ENCODE results near the gene LPCAT1.
"Not testable (repeated sequence)": the region's sequence is repeated elsewhere in the genome, so short reads cannot be mapped to it uniquely, and the experiment has no call there.

LPCAT1 gene

DNA sequence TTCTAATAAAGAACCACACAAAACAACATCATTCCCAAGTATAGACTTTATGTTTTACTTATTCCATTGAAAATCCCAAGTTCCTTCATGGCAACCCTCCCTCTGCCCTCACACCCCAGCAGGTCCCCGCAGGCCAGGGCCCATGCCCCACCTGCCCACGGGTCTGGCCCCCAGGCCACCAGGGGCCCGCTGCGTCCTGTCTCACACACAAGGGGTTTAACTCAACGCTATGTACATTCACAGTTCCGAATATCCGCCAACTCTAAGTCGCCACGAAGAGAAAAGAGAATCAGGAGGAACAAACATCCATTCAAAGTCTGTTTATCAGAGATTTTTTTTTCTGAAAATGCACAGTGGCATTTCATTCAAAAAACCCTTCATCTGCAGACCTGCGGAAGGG is 62.4 kb downstream of the LPCAT1 start:
- no peak for ATAC-seq
- Mint-ChIP-seq H3K27ac (no peak overlapping the region), H3K36me3 (peaks cover 69% of the 10 kb centered on the region), H3K4me3 (no peak overlapping the region), H3K4me1 (peaks cover 12% of the 10 kb centered on the region), H3K9me3 (peaks cover 4% of the 10 kb centered on the region)
- no peak for DNase-seq (ENCODE audit: low spot score in 2 of 2)

DNA sequence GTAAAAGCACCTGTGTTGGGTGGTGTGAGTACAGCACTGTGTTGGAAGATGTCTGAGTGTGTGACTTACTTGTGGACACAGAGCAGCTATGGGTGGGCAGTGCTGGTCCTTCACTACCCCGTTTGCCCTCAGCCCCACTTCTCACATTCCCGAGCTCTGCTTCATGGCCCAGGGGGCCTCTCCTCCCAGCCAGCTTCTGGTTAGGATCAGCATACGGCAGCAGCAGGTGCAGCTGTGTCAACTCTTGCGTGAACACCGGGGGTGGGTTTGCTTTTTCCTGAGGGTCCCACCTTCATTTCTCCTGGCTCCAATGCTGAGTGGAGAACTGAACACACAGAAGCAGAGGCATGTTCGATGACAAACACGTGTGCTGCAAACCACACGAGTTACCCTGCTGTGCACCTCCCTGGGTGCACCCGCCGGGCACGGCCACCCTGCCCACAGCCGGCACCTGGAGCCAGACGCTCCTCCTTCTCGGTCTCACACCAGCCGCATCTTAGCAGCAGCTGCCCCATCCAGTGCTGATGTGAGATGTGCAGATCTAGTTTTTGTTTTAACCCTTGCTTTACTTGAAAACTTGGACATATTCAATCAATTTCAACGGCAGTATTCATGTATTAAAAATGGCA is 63.6 kb downstream of the LPCAT1 start:
- Mint-ChIP-seq H3K36me3 (peaks cover 56% of the 10 kb centered on the region), H3K27ac (peak overlapping the region; percentile 17), H3K4me1 (peaks cover 8% of the 10 kb centered on the region), H3K4me3 (no peak overlapping the region), H3K9me3 (peaks cover 8% of the 10 kb centered on the region)
- no peak for DNase-seq (ENCODE audit: low spot score in 2 of 2)
- ATAC-seq: no peak

DNA sequence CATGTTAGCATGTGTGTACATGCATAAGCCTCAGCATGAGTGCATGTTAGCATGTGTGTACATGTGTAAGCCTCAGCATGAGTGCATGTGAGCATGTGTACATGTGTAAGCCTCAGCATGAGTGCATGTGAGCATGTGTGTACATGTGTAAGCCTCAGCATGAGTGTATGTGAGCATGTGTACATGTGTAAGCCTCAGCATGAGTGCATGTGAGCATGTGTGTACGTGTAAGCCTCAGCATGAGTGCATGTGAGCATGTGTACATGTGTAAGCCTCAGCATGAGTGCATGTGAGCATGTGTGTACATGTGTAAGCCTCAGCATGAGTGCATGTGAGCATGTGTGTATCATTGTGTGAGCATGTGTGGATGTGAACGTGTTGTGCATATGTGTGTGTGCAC is 64.3 kb downstream of the LPCAT1 start:
- H3K4me3 Mint-ChIP-seq; ATAC-seq; H3K27ac Mint-ChIP-seq; DNase-seq (ENCODE audit: low spot score in 2 of 2); H3K9me3 Mint-ChIP-seq; H3K4me1 Mint-ChIP-seq: not testable (repeated sequence)
- H3K36me3 Mint-ChIP-seq: peaks cover 49% of the 10 kb centered on the region

DNA sequence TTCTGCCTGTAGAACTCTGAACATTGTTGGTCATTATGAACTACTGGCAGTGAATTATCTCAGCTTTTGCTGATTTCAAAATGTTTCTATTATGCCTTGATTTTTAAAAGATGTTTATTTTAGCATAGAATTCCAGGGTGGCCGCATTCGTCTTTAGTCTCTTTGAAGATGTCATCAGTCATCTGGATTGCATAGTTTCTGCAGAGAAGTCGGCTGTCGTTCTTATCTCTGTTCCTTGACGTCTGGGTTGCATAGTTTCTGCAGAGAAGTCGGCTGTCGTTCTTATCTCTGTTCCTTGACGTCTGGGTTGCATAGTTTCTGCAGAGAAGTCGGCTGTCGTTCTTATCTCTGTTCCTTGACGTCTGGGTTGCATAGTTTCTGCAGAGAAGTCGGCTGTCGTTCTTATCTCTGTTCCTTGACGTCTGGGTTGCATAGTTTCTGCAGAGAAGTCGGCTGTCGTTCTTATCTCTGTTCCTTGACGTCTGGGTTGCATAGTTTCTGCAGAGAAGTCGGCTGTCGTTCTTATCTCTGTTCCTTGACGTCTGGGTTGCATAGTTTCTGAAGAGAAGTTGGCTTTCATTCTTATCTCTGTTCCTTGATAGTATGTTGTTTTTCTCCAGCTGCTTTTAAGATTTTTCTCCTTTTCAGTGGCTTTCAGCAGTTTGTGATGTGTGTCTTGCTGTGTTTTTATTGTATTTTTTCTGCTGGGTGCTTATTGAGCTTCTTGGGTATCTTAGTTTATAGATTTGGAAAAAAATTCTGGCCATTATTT is 67.5 kb downstream of the LPCAT1 start:
- not testable (repeated sequence) for H3K9me3 Mint-ChIP-seq; ATAC-seq; H3K4me3 Mint-ChIP-seq; DNase-seq (ENCODE audit: low spot score in 2 of 2); H3K4me1 Mint-ChIP-seq; H3K27ac Mint-ChIP-seq
- peaks cover 18% of the 10 kb centered on the region for H3K36me3 Mint-ChIP-seq

DNA sequence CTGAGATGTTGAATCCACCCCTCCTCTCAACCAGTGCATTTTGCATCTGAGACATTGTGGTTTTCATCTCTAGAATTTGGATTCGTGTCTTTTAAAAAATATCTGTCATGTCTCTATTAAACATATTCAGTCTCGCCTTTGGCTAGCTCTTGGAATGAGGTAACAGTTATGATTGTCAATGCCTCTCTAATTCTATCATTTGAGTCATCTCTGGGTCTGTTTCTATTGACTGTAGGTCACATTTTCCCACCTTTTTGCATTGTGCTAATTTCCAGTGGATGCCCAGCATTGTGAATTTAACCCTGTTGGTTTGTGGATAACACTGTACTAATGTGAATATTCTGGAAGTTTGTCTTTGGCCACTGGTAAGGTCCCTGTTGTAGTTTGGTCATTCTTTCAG is 70.1 kb downstream of the LPCAT1 start:
- Mint-ChIP-seq H3K9me3 (peaks cover 8% of the 10 kb centered on the region), H3K4me1 (peaks cover 6% of the 10 kb centered on the region), H3K4me3 (no peak overlapping the region), H3K27ac (no peak overlapping the region), H3K36me3 (peaks cover 8% of the 10 kb centered on the region)
- ATAC-seq (no peak), DNase-seq (ENCODE audit: low spot score in 2 of 2) (no peak)

DNA sequence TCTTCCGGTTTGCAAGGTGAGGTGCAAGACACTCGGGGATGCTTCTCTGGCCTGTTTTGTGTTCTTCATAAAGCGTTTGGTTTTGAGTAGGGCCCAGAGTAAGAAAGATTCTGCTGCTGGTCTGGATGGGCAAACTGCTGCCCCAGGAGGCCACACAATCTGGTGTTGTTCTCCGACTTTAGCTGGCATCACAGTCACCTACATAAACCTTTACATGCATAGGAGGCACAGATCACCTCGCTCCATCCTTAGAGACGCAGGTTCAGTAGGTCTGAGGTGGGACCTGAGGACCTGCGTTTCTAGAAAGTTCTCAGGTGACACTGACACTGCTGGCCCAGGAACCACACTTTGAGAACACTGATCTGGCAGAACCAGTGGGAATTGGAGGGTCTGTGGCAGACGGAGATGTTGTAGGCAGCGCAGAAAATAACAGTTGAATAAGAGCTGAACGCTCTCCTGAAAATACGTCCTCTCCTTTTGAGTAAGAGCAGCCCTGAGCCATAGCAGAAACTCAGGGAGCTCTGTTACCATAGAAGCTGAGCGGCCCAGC is 74.6 kb downstream of the LPCAT1 start:
- Mint-ChIP-seq H3K9me3 (no peaks in the 10 kb centered on the region), H3K36me3 (no peaks in the 10 kb centered on the region), H3K4me3 (no peak overlapping the region), H3K27ac (peak overlapping the region; percentile 23), H3K4me1 (peaks cover 26% of the 10 kb centered on the region)
- no peak for ATAC-seq
- no peak for DNase-seq (ENCODE audit: low spot score in 2 of 2)

DNA sequence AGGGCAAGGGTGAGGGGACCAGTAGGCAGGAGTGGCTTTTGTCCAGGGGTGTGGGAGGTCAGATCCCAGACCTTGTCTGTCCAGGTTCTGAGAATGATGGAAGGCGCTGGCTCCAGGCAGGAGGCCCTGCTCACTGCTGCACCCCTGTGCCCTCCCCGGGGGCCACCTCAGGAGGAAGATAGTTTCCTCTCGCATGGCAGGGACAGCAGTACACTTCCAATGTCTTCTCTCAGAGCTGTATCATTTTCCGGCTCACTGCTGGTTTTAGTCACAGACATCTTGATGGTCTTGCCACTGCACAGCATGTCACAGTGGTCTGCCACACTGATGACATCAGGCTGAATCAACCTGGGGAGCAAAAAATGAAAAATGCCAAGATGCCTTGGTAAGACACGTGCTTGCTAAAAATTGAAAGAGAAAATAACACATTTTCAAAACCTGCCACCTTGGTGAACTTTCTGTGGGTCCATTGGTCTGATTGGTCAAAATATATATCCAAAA is 75.2 kb downstream of the LPCAT1 start:
- ATAC-seq (peak; percentile 96), DNase-seq (ENCODE audit: low spot score in 2 of 2) (peak in 1 of 2 donors; percentile 59)
- Mint-ChIP-seq H3K4me1 (peaks cover 26% of the 10 kb centered on the region), H3K36me3 (no peaks in the 10 kb centered on the region), H3K4me3 (peak overlapping the region; percentile 39), H3K9me3 (no peaks in the 10 kb centered on the region), H3K27ac (peak overlapping the region; percentile 60)

DNA sequence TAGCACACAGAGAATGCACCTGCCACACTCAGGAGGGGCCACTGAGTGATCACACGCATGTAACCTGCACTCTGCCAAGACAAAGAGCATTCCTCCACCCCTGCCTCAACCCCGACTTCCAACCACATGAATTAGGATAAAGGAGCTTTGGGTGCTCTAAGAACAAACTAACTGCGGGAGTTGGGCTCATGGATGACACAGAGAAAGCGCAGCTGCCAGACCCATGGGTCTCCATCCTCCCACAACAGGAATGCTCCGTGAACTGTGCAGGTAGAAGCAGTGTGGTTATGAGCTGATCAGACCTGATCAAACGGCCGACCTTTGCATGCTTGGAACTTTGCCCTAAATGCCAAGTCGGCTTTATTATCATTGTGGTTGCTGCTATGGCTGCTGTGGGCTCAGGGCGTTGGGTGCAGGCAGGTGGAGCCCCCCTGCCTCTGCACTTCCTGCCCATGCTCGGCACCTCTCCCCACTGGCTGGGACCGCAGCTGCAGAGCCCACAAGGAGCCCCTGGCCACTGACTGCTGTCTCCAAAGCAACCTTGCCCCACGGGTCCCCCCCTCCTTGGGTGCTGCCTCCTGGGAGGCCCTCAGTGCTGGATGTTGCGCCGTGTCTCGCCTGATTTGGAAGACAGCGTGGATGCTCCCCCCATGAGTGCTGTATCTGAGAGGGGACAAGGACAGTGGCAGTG is 75.9 kb downstream of the LPCAT1 start:
- no peak for ATAC-seq
- DNase-seq (ENCODE audit: low spot score in 2 of 2): no peak
- H3K27ac Mint-ChIP-seq: no peak overlapping the region
- peaks cover 26% of the 10 kb centered on the region for H3K4me1 Mint-ChIP-seq
- no peaks in the 10 kb centered on the region for H3K36me3 Mint-ChIP-seq
- no peaks in the 10 kb centered on the region for H3K9me3 Mint-ChIP-seq
- peak overlapping the region; percentile 39 for H3K4me3 Mint-ChIP-seq

DNA sequence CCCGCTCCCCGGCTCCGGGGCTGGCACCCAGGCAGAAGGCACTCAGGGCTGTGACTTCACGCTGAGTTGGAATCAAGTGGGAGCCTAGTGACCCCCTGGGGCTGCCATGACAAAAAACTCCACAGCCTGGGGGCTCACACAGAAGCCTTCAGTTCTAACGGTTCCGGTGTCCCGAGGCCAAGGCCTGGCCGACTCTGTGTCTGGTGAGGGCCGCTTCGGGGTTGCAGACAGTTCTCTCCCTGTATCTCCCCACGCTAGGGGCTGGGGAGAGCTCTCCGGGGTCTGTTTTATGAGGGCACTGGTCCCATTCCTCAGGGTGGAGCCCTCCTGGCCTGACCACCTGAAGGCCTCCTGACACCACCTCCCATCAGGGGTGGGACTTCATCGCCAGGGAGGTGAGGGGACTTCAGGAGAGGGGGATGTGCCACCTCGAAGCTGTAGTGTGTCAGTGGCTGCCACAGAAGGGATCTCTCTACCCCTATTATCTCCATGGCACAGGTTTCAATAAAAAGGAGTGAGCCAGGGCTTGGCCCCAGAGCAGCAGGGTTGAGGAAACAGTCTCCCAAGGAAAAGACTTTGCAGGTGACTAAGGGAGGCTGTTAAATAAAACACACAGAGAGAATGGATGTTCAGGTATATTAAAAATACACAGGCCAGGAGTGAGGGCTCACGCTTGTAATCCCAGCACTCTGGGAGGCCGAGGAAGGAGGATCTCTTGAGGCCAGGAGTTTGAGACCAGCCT is 77.0 kb downstream of the LPCAT1 start:
- Mint-ChIP-seq H3K4me3 (no peak overlapping the region), H3K36me3 (no peaks in the 10 kb centered on the region)

DNA sequence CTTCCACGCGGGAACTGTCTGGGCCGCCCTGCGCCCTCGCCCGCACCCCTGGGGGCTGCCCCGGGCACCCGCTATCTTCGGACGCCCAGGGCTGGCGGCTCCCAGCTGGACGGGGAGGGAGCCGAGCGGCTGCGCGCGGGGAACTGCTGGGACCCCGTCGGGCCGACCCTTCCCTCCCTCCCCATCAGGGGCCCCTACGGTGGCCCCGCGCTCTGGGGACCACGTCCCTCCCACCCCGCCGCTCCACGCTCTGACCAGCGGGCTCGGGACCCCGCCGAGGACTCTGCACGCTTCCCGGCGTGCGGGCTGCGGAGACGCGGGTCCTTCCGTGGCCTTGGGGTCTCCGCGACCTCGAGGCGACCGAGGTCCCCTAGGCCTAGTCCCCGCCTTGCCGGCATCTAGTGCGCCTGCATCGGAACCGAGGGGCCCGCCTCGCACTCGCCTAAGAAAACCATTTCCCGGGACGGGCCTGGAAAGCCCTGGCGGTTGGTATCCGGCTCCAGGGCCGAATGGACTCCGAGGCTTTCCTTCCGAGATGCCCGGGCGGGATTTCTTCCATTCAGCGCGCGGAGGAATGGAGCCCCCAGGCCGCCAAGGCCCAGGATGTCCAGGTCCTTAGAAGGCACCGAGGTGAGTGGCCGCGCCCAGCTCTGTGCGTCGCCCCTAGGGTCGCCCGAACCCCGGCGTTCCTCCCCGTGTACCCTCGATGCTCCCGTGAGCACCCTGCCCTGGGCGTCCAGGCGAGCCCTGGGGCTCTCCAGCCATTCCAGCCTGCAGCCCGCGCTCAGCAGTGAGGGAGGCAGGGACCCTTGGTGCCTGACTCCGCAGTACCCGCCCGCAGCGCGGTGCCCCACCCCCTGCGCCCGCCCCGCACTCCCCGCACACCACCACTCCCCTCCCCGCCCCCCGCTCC is 77.8 kb downstream of the LPCAT1 start:
- Mint-ChIP-seq H3K27ac (no peak overlapping the region), H3K36me3 (no peaks in the 10 kb centered on the region)

More for the DNA sequence above, 77.0 kb downstream of the LPCAT1 start:
- DNase-seq (ENCODE audit: low spot score in 2 of 2) (no peak), ATAC-seq (no peak)
- peaks cover 26% of the 10 kb centered on the region for H3K4me1 Mint-ChIP-seq
- no peak overlapping the region for H3K27ac Mint-ChIP-seq
- no peaks in the 10 kb centered on the region for H3K9me3 Mint-ChIP-seq

DNA sequence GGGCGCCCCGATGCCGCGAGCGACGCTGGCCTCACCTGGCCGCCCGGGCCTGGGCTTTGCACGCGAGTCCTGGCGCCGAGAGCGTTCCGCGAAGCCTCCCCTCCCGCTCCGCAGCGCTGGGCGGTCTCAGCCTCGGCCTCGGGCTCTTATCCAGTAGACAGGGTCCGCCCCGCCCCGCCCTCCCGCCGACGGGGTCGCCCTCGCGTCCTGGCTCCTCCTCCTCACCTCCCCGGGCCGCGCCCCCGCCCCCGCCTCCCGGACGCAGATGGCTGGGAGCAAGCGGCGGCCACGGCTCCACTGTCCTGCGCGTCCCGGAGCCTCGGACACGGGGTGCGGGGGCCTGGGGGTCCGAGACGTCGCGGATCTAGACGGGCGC is 78.5 kb downstream of the LPCAT1 start, which contains the start of gene SLC6A3:
Gene SLC6A3 (minus strand): TSS at position 128 of the 376 bp plus-strand sequence. CDS start 2,243 bp downstream, outside the sequence.
- no peak for DNase-seq (ENCODE audit: low spot score in 2 of 2)
- no peak for ATAC-seq

More for the DNA sequence above, 77.8 kb downstream of the LPCAT1 start:
- Mint-ChIP-seq H3K9me3 (no peaks in the 10 kb centered on the region), H3K4me3 (no peak overlapping the region), H3K4me1 (peaks cover 26% of the 10 kb centered on the region)
- ATAC-seq: no peak
- no peak for DNase-seq (ENCODE audit: low spot score in 2 of 2)

DNA sequence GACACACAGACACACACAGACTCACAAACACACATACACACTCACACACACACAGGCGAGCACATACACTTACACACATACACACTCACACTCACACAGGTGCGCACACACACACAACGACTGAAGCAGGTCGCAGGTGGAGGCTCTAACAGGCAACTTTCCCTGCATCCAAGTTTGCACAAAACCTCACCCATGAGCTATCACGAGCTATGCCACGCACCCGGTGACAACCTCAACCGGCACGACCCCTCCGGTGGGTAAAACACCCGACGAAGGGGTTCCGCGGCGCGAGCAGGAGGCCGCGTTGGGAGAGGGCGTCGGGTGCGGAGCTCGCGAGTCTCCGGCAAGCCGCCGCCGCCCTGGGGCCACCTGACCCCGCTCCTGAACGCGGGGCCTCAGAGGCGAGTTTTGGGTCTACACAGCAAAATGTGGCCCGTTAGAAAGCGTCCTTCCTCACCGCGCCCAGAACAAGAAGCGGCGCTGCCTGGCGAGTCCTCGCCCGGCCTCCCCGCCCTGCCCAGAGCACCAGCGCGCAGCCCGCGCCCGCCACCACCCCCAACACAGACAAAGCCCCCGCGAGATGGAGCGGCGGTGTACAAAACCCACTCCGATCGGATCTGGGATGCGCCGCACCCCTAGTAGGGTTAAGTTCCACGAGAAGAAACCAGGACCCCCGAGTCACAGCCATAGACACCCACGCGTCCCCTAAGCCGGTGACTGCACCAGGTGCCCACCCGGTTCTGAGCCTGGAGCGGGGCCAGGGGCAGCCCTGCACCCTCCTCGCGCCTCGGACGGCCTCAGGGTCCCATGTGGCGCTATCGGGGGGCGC is 79.2 kb downstream of the LPCAT1 start:
- ATAC-seq: no peak
- H3K36me3 Mint-ChIP-seq: no peaks in the 10 kb centered on the region
- no peak overlapping the region for H3K27ac Mint-ChIP-seq
- peak overlapping the region; percentile 32 for H3K4me3 Mint-ChIP-seq
- H3K9me3 Mint-ChIP-seq: peaks cover 7% of the 10 kb centered on the region
- no peak for DNase-seq (ENCODE audit: low spot score in 2 of 2)
- peaks cover 26% of the 10 kb centered on the region for H3K4me1 Mint-ChIP-seq

More for the DNA sequence above, 78.5 kb downstream of the LPCAT1 start, which contains the start of gene SLC6A3:
- peak within 1 kb of the TSS; percentile 32 for H3K4me3 Mint-ChIP-seq
- no peaks in the 10 kb centered on the region for H3K36me3 Mint-ChIP-seq
- peaks cover 3% of the 10 kb centered on the region for H3K9me3 Mint-ChIP-seq
- H3K4me1 Mint-ChIP-seq: peaks cover 26% of the 10 kb centered on the region
- no peak within 1 kb of the TSS for H3K27ac Mint-ChIP-seq

DNA sequence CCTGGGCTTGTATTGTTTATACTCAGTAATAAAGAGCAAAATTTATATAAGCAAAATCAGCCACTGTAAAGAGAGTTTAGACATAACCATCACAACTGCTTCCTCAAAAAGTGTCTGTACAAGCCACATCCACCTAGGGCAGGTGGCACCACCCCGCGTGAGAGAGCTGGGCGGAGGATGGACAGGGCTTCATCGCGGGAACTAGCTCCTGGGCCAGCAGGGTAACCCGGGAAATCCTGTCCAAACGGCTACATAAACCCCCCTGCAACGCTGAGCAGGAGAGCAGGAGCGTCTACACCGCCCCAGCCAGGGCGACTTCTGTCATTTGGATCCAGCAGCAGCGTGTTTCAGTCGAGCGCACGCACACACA is 79.8 kb downstream of the LPCAT1 start:
- Mint-ChIP-seq H3K4me1 (peaks cover 23% of the 10 kb centered on the region), H3K4me3 (peak overlapping the region; percentile 32), H3K9me3 (peaks cover 7% of the 10 kb centered on the region), H3K27ac (no peak overlapping the region), H3K36me3 (no peaks in the 10 kb centered on the region)
- no peak for DNase-seq (ENCODE audit: low spot score in 2 of 2)
- no peak for ATAC-seq
